ENCODE measurements around the gene SIM2.
A peak's percentile ranks its signal among the peaks of the same experiment; 100 is the strongest.

The SIM2 gene

DNA sequence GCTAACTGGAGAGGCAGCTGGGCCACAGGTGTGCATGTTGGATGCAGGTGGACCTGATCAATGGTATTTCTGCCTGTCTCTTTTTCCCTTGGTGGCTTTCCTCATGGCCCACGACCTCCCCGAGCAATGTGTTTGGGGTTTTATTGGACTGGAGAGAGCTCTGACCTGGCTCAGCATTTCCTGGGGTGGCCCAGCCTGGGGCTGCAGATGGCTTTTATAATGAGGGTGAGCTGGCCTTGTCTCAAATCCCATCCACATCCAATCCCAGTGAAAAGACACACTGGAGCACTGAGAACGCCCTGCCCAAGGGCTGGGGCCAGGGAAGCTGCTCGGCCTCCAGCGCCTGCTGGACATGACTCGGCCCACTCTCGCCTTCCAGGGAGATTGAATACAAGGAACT lies 44.1 kb downstream of the SIM2 start:
- no peak for DNase-seq

DNA sequence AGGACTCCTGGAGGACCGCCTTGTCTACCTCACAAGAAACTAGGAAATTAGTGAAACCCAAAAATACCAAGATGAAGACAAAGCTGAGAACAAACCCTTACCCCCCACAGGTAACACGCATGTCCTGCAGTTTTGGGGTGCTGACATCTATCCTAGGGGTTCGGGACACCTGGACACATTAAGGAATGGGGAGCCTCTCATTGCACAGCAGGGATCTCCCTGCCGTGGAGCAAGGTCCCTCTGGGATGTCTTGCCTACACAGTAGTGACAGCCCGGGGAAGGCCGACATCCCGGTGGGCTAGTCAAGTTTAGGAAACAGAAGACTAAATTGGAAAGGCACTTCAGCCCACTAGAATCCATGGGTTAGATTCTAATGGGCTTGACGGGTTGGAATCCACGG lies 44.5 kb downstream of the SIM2 start:
- DNase-seq = no peak

DNA sequence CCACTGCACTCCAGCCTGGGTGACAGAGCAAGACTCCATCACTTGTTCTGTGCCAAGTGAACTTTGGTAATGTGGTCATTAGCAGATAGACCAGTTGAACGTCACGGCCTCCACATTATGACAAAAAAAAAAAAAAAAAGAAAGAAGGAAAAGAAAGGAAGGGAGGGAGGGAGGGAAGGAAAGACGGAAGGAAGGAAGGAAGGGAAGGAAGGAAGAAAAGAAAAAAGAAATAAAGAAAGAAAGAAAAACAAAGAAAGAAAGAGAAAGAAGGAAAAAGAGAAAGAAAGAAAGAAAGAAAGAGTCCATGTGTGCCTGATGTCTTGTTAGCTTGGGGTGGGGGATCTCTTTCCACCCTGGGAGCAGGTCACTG lies 45.3 kb downstream of the SIM2 start:
- DNase-seq = no peak

DNA sequence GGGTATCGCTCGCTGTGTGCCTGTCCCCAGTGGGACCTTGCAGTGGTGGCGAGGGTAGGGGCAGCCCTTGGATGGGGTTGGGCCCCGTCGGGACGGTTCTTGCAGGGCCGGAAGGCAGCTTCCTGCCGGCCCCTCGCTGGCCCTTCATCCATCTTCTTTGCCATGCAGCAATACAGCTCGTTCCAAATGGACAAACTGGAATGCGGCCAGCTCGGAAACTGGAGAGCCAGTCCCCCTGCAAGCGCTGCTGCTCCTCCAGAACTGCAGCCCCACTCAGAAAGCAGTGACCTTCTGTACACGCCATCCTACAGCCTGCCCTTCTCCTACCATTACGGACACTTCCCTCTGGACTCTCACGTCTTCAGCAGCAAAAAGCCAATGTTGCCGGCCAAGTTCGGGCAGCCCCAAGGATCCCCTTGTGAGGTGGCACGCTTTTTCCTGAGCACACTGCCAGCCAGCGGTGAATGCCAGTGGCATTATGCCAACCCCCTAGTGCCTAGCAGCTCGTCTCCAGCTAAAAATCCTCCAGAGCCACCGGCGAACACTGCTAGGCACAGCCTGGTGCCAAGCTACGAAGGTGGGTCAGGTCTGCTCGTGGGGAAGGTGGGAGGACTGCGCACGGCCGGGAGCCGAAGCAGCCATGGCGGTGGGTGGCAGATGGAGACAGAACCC lies 45.8 kb downstream of the SIM2 start:
- DNase-seq = no peak

DNA sequence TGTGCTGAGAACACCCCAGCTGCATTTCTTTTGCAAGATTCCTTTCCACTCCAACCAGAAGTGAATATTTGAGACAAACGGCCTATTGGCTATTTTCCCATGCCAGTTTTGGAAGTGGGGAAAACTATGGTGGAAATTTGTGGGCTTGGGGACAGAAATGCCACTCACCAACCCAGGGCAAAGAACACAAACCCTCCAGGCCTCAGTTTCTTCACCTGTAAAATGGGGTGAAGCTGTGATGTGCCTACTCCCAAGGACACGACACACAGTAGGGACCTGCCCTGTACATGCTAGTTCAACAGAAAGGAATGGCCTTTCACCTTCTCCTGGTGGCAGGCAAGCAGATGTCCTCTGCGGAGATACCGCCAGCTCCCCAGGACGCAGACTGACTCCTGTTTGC lies 46.5 kb downstream of the SIM2 start:
- no peak for DNase-seq

DNA sequence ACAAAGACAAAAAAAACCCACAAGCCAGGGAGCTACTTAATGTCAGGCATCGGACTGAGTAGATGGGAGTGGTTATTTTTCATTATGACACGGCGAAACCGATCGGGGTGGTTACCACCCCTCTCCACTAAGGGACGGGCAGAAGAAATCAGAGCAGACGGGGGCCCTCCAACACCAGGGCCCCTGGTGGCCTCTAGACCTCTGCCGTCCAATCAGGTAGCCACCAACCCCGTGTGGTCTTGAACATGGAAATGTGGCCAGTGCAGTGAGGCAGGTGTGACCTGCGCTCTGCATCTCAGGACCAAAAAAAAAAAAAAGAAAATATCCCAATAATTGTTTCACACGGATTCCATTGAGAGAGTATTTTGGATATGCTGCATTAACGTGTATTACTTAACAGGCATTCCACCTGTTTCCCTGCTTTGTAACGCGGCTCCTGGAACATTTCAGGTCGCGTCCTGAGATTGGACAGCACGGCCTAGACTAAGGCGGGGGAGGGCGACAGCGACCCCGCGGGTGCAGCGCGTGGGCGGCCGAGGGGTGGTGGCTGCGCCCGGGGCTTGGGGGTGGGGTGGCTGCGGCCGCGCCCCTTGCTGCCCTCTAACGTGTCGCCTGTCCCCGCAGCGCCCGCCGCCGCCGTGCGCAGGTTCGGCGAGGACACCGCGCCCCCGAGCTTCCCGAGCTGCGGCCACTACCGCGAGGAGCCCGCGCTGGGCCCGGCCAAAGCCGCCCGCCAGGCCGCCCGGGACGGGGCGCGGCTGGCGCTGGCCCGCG lies 48.3 kb downstream of the SIM2 start:
- no peak for DNase-seq

DNA sequence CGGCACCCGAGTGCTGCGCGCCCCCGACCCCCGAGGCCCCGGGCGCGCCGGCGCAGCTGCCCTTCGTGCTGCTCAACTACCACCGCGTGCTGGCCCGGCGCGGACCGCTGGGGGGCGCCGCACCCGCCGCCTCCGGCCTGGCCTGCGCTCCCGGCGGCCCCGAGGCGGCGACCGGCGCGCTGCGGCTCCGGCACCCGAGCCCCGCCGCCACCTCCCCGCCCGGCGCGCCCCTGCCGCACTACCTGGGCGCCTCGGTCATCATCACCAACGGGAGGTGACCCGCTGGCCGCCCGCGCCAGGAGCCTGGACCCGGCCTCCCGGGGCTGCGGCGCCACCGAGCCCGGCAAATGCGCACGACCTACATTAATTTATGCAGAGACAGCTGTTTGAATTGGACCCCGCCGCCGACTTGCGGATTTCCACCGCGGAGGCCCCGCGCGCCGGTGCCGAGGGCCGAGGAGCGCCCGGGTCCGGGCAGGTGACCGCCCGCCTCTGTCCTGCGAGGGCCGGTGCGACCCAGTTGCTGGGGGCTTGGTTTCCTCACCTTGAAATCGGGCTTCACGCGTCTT lies 49.0 kb downstream of the SIM2 start:
- peak; percentile 14 for DNase-seq

DNA sequence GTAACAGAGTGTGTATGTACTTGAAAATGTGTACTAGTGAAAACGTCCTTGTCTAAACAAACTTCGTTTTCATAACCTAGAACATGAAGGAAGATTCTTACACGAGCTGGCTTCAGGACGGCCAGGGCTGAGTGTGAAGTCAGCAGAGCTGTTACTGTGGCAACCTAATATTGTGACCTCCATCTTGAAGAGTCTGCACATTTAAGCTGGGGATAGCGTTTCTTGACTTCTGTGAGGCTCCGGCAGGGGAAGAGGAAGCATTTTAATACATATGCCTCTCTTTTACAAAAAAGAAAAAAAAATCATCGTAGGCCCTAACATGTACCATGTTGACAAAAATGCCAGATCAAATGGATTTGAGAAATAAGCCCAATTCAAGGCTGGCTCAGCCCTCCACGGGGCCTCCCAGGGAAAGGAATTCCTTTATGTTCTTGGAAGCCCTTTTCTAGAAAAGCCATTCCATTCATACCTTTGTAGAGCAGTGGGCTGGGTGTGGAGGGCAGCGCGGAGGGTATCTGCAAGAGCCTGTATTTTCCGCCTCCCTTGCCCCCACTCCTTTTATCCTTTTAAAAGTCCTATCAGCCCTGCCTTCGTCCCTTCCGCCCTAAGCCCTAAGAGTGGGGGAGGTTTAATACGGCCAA lies 51.1 kb downstream of the SIM2 start:
- DNase-seq = no peak

DNA sequence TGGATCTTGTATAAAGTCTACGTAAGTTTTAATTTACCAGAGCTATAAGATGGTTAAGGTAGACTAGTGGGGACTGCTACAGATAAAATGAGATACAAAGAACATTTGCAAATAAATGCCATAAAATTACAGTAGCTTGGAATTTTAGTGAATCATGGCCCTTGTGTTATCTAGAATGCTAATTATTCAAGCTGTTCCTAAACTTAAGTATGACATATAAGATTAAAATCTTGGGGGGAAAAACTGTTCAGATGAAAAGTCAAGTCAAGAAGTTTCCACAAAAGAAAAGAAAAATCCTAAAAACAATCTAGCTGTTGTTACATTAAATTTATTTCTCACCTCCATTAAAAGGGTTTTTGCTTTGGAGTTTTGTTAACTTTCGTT lies 51.7 kb downstream of the SIM2 start:
- no peak for DNase-seq

DNA sequence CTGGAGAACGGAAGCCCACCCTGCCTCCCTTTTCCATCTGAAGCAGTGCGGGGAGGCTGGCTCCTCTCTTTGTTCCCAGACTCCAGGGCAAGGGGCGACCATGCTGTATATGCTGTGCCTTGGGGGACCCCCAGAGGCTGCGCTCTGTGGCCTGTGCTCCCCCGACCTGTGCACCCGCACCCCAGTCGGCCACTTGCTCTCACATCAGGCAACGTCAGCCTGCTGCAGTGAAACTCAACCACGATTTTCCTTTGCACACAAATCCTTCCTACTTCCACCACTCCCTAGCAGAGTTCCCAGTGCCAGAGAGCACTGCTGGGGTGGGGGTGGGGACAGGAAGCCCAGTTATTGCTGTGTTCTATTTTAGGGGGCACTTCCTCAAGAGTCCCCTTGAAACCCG lies 52.5 kb downstream of the SIM2 start:
- no peak for DNase-seq

DNA sequence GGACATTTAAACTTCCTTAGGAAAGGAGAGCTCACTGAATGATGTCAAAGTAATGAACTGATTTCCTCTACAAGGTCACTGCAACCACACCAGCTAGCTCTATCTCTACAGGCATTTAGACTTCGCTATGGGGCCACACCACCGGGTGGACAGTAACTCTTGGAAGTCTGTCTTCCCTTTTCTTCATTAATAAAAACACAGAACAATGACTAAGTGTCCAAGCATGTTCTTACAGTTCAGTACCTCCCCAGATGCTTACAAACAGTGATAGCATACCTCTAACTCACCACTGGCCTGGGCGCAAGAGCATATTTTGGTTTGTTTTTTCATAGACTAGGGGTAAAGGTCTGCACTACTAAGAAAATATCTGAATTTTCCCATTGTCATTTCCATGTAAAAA lies 54.6 kb downstream of the SIM2 start:
- peak; percentile 74 for DNase-seq

DNA sequence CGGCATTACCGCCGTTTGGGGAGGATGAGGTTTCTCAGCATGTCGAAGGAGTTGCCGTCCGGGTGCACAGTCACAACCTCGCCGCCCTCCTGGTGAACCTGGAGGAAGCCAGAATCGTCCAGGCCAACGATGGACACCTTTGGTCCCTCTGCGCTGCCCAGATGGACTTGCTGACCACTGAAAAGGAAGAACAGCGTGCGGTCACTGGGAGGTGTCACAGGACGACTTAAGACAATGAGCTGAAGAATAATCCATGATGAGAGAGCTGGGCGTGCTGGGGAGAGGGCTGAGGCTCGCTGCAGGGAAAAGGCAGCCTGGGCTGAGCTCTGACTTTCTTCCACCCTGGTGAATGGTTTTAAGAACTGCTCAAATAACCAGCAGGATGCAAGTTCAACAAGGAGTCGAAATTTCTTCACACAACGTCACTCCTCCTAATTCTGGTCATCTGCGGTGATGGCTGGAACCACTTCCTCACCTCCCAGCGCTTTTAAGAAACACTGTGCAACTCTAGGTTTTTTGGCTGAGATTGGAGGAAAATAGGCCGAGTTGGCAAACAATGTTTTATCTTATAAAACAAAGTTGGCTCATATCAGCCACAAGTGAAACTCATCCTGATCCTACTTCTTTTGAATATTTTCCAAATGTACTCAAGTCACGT lies 55.5 kb downstream of the SIM2 start:
- DNase-seq = no peak

DNA sequence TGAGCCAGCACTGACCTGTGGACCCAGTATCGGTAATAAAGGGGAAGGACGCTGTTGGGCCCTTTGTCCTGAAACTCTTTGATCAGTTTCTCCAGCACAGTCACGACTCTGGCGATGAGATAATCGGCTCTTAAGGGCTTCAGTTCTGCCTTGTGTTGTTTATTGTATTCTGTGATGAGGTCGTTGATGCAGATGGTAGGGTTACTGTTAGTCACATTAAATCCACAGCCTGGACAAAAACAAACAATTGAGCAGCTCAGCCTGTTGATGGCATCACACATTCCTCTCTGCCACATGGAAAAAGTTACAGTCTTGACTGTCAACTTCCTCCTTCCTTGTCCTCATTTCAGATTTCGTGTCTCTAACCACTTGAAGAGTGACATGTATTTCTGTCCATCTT lies 57.6 kb downstream of the SIM2 start:
- DNase-seq = peak; percentile 41

DNA sequence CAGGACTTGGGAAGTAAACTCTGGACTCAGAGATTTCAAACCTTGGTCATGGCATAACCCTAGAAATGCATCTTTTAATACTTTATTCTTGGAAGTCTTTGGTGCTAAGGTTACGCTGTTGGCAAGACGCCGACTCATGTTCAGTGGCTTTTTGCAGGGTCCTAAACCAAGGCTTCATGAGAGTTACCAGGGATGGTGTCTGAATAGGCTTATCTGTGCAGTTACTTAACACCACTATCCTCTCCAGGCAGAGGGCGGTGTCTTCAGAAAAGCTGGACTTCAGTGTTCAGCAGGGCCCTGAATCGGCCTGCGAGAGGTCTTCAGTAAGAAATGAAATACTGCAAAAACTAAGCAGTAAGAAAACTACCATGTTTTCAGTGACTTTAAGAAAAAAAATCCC lies 58.3 kb downstream of the SIM2 start:
- DNase-seq = no peak

DNA sequence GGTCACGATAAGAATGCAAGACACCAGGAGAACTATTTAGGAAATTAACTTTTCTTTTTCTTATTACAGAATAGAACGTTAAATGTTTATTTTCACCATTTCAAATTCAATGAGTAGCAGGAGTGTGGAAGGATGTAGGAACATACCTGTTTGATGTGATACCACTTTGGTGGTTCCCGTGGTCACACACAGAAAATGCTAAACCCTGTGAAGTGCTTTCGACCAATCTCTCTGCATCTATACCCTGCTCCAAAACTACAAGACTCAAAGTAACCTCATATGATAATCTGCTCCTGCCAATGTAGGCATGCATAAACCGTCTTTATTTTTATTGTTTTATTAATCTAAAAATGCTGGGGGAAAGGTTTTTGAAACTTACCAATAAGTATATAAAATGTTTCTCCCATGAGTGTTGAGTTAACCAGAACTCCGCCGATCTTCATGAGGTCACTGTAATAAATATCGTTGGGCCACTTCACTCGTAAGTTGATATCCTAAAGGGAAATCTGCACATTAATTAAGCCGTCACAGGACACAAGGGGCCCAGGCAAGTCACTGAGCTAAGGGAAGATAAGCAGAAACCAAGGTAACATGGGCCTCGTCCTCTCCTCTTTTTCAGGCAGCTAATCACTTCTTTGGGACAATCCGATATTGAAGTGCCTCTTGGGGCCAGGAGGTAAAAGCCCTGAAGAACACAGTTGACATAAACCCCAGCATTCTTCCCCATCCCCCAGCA lies 60.6 kb downstream of the SIM2 start:
- no peak for DNase-seq

DNA sequence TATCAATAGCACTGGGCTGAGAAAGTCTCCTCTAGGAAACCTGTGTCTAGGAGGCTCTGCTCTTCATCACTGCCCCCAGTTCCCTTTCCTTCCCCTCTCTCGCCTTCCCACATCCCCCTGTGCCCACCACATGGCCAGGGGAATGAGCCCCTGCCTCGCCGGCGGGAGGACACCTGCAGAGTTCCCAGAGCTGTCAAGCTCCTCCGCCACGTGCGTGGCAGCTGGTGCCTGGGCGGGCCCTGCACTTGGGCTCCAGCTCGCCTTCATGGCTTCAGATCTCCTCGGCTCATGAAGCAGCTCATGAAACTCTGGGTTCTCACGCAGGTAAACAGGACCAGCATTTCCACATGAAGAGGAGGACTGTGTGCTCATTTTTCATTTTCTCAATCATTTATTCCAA lies 62.8 kb downstream of the SIM2 start:
- no peak for DNase-seq

DNA sequence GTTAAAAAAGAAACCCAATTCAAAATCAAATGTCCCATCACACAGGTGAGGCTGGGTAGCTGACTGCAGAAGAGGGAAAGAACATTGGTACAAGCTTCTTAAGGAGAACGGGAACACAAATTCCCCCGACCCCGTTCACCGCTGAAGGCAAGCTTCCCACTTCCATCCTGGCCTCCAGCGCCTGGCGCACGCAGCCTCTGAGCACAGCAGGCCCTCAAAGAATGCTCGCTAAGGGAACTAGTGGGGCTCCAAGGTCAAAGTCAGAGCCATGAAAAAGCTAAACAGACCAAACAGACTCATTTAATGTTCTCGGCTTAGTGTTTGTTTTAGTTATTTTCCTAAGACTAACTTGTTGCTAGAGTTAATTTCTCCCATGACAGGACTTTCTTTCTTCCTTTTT lies 63.7 kb downstream of the SIM2 start:
- no peak for DNase-seq

DNA sequence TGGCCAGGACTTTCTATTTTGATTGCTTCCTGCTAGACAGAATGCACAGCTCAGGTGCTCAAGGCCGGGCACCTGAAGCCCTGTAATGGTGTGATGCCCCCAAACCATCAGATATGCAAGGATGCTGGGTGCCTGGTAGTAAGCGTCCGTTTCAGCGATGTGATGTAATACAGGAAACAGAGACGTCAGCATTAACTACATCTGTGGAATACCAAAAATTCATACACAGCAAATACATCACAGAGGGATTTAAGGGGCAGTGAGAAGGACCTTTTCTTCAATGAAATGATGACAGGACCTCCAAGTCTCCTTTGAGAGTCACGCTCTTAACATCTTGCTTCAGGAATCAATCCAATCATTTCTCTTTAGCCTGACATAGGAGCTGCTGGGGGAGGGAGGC lies 64.4 kb downstream of the SIM2 start:
- no peak for DNase-seq

DNA sequence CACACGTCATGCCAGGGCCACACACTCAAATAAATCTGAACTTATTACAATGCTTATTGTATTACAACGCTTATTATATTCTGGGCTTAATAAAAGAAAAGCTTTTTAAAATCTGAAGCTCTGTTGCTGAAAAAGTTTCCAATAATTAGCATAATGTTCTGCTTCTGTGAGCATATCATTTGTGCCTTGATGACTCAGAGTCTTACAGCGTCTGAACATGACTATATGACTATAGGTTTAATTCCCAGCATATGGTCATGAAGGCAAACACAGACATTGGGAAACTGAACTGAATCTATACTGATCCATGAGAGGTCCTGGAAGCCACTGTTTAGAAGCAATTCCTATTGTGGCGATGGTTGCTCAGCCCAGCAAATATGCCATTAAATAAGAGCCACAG lies 66.3 kb downstream of the SIM2 start:
- DNase-seq = peak; percentile 9

DNA sequence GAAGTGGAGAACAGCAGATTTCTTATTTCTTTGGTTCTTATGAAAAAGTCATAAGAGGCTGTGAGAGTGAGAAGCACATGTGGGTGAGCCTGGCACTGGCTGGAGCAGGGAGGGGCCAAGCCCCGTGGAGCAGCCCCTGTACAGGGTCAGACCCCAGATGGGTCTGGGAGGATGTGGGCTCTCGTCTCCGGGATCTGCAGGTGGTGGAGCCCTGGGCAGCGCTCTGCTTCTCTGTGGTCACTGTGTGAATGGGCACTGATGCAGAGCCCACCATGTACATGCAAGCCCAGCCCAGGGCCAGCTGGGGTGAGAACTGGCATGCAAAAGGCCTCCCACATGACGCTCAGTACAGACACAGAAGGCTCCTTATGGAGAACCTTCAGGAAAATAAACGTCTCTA lies 67.6 kb downstream of the SIM2 start:
- DNase-seq = no peak

DNA sequence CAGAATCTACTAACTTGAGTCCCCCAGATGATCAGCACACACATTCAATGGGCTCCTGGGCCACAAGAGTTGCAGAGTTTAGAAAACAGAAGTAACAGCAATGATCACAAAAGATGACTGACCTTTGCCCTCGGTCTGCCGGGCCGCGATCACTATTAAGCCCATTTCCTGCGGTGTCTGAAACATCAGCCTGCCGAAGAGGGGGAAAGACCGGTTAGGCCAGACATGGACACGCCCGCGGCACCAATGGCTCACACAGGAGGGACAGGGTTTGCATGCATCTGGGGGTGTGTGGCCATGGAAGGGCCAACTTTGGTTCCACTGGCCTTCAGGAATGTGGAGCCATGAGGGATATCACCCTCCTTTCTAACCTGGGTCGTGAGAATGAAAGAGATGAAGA lies 68.2 kb downstream of the SIM2 start:
- no peak for DNase-seq

DNA sequence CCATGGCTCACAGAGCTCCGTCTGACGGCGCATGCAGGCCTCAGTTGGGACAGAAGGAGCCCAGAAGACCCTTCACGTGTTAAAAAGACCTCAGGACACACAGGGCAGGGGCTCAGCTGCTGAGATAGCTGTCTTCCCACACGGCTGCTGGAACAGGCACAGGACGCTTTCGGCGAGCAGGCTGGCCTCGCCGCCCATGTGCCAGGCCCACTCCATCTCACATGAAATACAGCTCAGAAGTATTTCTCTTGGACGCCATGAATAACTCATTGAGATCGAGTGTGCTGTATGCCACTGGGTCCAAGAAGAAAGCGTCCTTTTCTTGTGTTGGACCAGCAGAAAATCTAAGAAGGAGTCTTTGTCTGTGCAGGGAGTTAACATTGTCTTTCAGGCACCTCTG lies 69.6 kb downstream of the SIM2 start:
- DNase-seq = no peak
